ENCODE data around the gene LPP. TPM values are rescaled to one million over a fixed set of nuclear protein-coding genes. Genes with fewer than 3 reads are reported as not detected.
A peak's percentile ranks its signal among the peaks of the same experiment; 100 is the strongest.

Gene LPP
- total and polyA plus RNA-seq, 2 of the 4 experiments (the other 2 are of a cell fraction): 16.0 to 130 TPM

GRCh38 chr3:188832961-188833721 lies 679.2 kb downstream of the LPP start:
- no peak overlapping the region for H3K4me3 ChIP-seq (ENCODE audit: insufficient read depth, low read depth, low read length)
- peaks cover 21% of the 10 kb centered on the region; the same call in 1 of the 2 replicates for H3K9me1 ChIP-seq (ENCODE audit: insufficient read depth, low read length)
- TF ChIP-seq RFX5 (IDR thresholded peaks at IDR 0.05; ENCODE audit: low read depth, low read length): no peak
- TF ChIP-seq BHLHE40 (IDR thresholded peaks at IDR 0.05; ENCODE audit: low read depth, low read length): no peak
- no peak for TF ChIP-seq MXI1 (IDR thresholded peaks at IDR 0.05; ENCODE audit: borderline replicate concordance, low read depth, low read length)
- TF ChIP-seq CEBPB (IDR thresholded peaks at IDR 0.05; ENCODE audit: low read depth, low read length): peak; percentile 44; the same call in 1 of the 2 replicates
- TF ChIP-seq MAFK (IDR thresholded peaks at IDR 0.05; ENCODE audit: low read depth, low read length): peak; percentile 63
- peaks cover 6% of the 10 kb centered on the region; the same call in 1 of the 2 replicates for H3K4me1 ChIP-seq (ENCODE audit: control insufficient read depth, insufficient read depth, low read length)
- DNase-seq (no peak), ATAC-seq (ENCODE audit: low read depth) (peak; percentile 40; the same call in 1 of the 2 replicates)
- no peak overlapping the region for H3K56ac ChIP-seq (ENCODE audit: extremely low read depth, insufficient read depth, low read length)
- peak overlapping the region; percentile 43; the same call in 1 of the 2 replicates for H3K14ac ChIP-seq (replicated peaks; ENCODE audit: low read depth, low read length)
- H3K9ac ChIP-seq (ENCODE audit: low read depth, low read length): no peak overlapping the region
- H3K27ac ChIP-seq (ENCODE audit: insufficient read depth, low read length): no peak overlapping the region
- no TSS peak for BruUV-seq (replicated peaks)
- H2BK120ac ChIP-seq (ENCODE audit: low read depth, low read length): no peak overlapping the region
- H3K27me3 ChIP-seq (ENCODE audit: control insufficient read depth, insufficient read depth, low read length): no peaks in the 10 kb centered on the region
- no peak overlapping the region for H3K23ac ChIP-seq (ENCODE audit: low read depth, low read length)
- H4K20me1 ChIP-seq (ENCODE audit: insufficient read depth, low read length): peaks cover 20% of the 10 kb centered on the region; the same call in 1 of the 2 replicates
- H2BK5ac ChIP-seq (ENCODE audit: low read depth, low read length, poor library complexity, severe bottlenecking): no peak overlapping the region
- no peak overlapping the region for H2BK20ac ChIP-seq (ENCODE audit: low read depth, low read length)
- H3K9me3 ChIP-seq (ENCODE audit: control insufficient read depth, insufficient read depth, low read length): no peaks in the 10 kb centered on the region
- H4K8ac ChIP-seq (ENCODE audit: low read depth in 2 of 2, low read length in 2 of 2): no peak overlapping the region
- H3K4ac ChIP-seq (ENCODE audit: low read depth, low read length): no peak overlapping the region
- CTCF ChIA-PET: no interaction called here
- H3K36me3 ChIP-seq (ENCODE audit: control insufficient read depth, insufficient read depth, low read length): no peaks in the 10 kb centered on the region
- H3K18ac ChIP-seq (ENCODE audit: low read depth, low read length): no peak overlapping the region
- no peak overlapping the region for H4K5ac ChIP-seq (ENCODE audit: low read depth, low read length)
- H2AFZ ChIP-seq (replicated peaks; ENCODE audit: low read length, poor library complexity): no peak overlapping the region
- intact Hi-C loops (cut with micrococcal nuclease) (no loop called here), dilution Hi-C loops (cut with HindIII; ENCODE audit: low sequenced_read_pairs, unreplicated experiment) (no loop called here), in situ Hi-C loops (cut with MboI; ENCODE audit: low sequenced_read_pairs) (no loop called here)
- no peak overlapping the region for H3K4me2 ChIP-seq (ENCODE audit: low read depth, low read length)
- POLR2A ChIA-PET (ENCODE audit: unreplicated experiment): no interaction called here
- no peak overlapping the region for H2AK5ac ChIP-seq (ENCODE audit: low read depth, low read length)
- peaks cover 35 to 57% of the 10 kb centered on the region in 2 experiments for H3K79me1 ChIP-seq (ENCODE audit: low read depth in 1 of 2, low read length in 2 of 2)
- no peak overlapping the region for H2AK9ac ChIP-seq (replicated peaks; ENCODE audit: low read depth, low read length, poor library complexity)
- H4K91ac ChIP-seq (ENCODE audit: insufficient read depth, low read depth, low read length): no peak overlapping the region
- WGBS, 2 experiments (ENCODE audit: extremely low coverage in 2 of 2, insufficient read length in 1 of 2): 79% methylated on average over 2 of the region's 5 CpGs; no CpG with 5 or more reads in 1 of the 2 experiments
- no peak overlapping the region for H2BK15ac ChIP-seq (ENCODE audit: low read depth, low read length)
